Measurements from ENCODE around the gene ANKRD17.

The ANKRD17 gene

GRCh38 chr4:73247100-73247499 lies 11.5 kb downstream of the ANKRD17 start:
- Histone ChIP-seq H2AFZ (ENCODE audit: low read depth, low read length) (no peak overlapping the region), H3K36me3 (ENCODE audit: insufficient read depth, low read length) (peaks cover 46% of the 10 kb centered on the region), H3K27me3 (ENCODE audit: insufficient read depth, low read length, poor library complexity) (no peaks in the 10 kb centered on the region), H4K20me1 (ENCODE audit: insufficient read depth, low read length) (peaks cover 83% of the 10 kb centered on the region), H3K9ac (ENCODE audit: low read depth, low read length) (no peak overlapping the region), H3K9me3 (ENCODE audit: insufficient read depth, low read length, severe bottlenecking) (no peaks in the 10 kb centered on the region), H3K79me2 (ENCODE audit: insufficient read depth, low read length) (peaks cover 100% of the 10 kb centered on the region), H3K4me2 (ENCODE audit: insufficient read depth, low read length) (peak overlapping the region; percentile 23; the same call in 1 of the 2 replicates), H3K27ac (ENCODE audit: low read length) (no peak overlapping the region), H3K4me1 (ENCODE audit: insufficient read depth, low read length) (peaks cover 11% of the 10 kb centered on the region; the same call in 1 of the 2 replicates), H3K4me3 (ENCODE audit: low read depth in 1 of 2, low read length in 2 of 2) (no peak overlapping the region)
- ATAC-seq (ENCODE audit: insufficient read depth, low read depth) (no peak), DNase-seq (no peak)
- TF ChIP-seq EZH2 (IDR thresholded peaks at IDR 0.05; ENCODE audit: borderline replicate concordance, low read depth, low read length, severe bottlenecking) = no peak
- no peak for TF ChIP-seq CTCF (IDR thresholded peaks at IDR 0.05; ENCODE audit: borderline replicate concordance, extremely low read depth, low read length, poor library complexity, severe bottlenecking)

GRCh38 chr4:73245955-73246354 lies 12.6 kb downstream of the ANKRD17 start:
- H3K27me3 ChIP-seq (ENCODE audit: insufficient read depth, low read length, poor library complexity) = no peaks in the 10 kb centered on the region
- H3K4me1 ChIP-seq (ENCODE audit: insufficient read depth, low read length) = peaks cover 7% of the 10 kb centered on the region; the same call in 1 of the 2 replicates
- H3K9ac ChIP-seq (ENCODE audit: low read depth, low read length) = no peak overlapping the region
- H3K4me2 ChIP-seq (ENCODE audit: insufficient read depth, low read length) = no peak overlapping the region
- no peaks in the 10 kb centered on the region for H3K9me3 ChIP-seq (ENCODE audit: insufficient read depth, low read length, severe bottlenecking)
- no peak for DNase-seq
- H3K4me3 ChIP-seq (ENCODE audit: low read depth in 1 of 2, low read length in 2 of 2) = no peak overlapping the region
- ATAC-seq (ENCODE audit: insufficient read depth, low read depth) = no peak
- no peak overlapping the region for H2AFZ ChIP-seq (ENCODE audit: low read depth, low read length)
- H3K79me2 ChIP-seq (ENCODE audit: insufficient read depth, low read length) = peaks cover 100% of the 10 kb centered on the region
- peaks cover 34% of the 10 kb centered on the region for H3K36me3 ChIP-seq (ENCODE audit: insufficient read depth, low read length)
- no peak for TF ChIP-seq CTCF (IDR thresholded peaks at IDR 0.05; ENCODE audit: borderline replicate concordance, extremely low read depth, low read length, poor library complexity, severe bottlenecking)
- no peak for TF ChIP-seq EZH2 (IDR thresholded peaks at IDR 0.05; ENCODE audit: borderline replicate concordance, low read depth, low read length, severe bottlenecking)
- H3K27ac ChIP-seq (ENCODE audit: low read length) = no peak overlapping the region
- H4K20me1 ChIP-seq (ENCODE audit: insufficient read depth, low read length) = peaks cover 74% of the 10 kb centered on the region

GRCh38 chr4:73244945-73245601 lies 13.5 kb downstream of the ANKRD17 start:
- no peak overlapping the region for H3K4me3 ChIP-seq (ENCODE audit: low read depth in 1 of 2, low read length in 2 of 2)
- H3K36me3 ChIP-seq (ENCODE audit: insufficient read depth, low read length) = peaks cover 27% of the 10 kb centered on the region
- DNase-seq (no peak), ATAC-seq (ENCODE audit: insufficient read depth, low read depth) (no peak)
- peaks cover 100% of the 10 kb centered on the region for H3K79me2 ChIP-seq (ENCODE audit: insufficient read depth, low read length)
- H3K27me3 ChIP-seq (ENCODE audit: insufficient read depth, low read length, poor library complexity) = no peaks in the 10 kb centered on the region
- H3K9me3 ChIP-seq (ENCODE audit: insufficient read depth, low read length, severe bottlenecking) = no peaks in the 10 kb centered on the region
- no peak overlapping the region for H3K4me2 ChIP-seq (ENCODE audit: insufficient read depth, low read length)
- no peak overlapping the region for H3K27ac ChIP-seq (ENCODE audit: low read length)
- TF ChIP-seq CTCF (IDR thresholded peaks at IDR 0.05; ENCODE audit: borderline replicate concordance, extremely low read depth, low read length, poor library complexity, severe bottlenecking) (no peak), EZH2 (IDR thresholded peaks at IDR 0.05; ENCODE audit: borderline replicate concordance, low read depth, low read length, severe bottlenecking) (no peak)
- H4K20me1 ChIP-seq (ENCODE audit: insufficient read depth, low read length) = peaks cover 72% of the 10 kb centered on the region
- H3K4me1 ChIP-seq (ENCODE audit: insufficient read depth, low read length) = peaks cover 4% of the 10 kb centered on the region; the same call in 1 of the 2 replicates
- H2AFZ ChIP-seq (ENCODE audit: low read depth, low read length) = no peak overlapping the region
- H3K9ac ChIP-seq (ENCODE audit: low read depth, low read length) = no peak overlapping the region
